ENCODE measurements around the gene TST. TPM values are rescaled to one million over a fixed set of nuclear protein-coding genes. Genes with fewer than 3 reads are reported as not detected.

TST gene
- total and polyA plus RNA-seq, 9 of the 15 experiments (the other 6 are each of a cell fraction or from before 2014, with no cell fraction given): 1.4 to 26.9 (median 12.4) TPM

DNA sequence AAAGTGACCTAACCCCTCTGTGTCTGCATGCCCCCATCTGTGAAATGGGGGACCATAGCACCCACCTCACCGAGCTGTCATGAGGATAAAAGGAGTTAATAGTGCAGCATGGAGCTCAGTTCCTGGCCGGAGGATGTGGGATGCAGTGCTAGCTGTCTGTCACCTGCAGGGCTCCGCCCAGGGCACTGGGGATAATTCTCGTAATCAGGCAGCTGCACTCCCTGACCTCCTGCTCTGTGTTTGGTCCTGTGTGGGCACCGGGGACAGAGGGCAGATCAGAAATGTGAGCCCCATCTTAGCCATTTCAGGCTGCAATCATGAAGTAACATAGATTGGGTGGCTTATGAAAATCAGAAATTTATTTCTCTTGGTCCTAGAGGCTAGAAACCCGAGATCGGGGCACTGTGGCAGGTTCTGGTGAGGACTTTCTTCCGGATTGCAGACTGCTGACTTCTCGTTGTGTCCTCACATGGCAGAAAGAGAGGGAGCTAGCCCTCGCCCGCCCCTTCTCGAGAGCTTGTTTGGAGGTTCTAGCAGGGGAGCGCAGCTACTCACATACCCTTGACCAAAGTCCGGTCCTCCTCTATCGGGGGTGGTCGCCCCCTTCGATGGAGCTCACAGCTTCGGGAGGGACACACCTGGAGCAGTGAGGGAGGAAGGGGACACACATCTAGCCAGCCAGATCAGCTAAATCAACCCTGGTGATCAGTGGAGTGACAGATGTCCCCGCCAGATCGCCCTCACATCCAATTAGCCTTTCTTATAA lies 35.5 kb upstream of the TST start:
- Histone ChIP-seq H3K79me2 (ENCODE audit: control insufficient read depth, insufficient read depth, low read length) (no peaks in the 10 kb centered on the region), H3K4me1 (replicated peaks in 1 of 2; ENCODE audit: control insufficient read depth in 2 of 2, insufficient read depth in 2 of 2, low read length in 2 of 2) (peaks cover 0 to 25% of the 10 kb centered on the region in 2 experiments; a peak in 2 of 5 replicates), H4K20me1 (replicated peaks; ENCODE audit: control insufficient read depth, insufficient read depth, low read length) (no peaks in the 10 kb centered on the region), H3K36me3 (ENCODE audit: control insufficient read depth, insufficient read depth, low read length) (no peaks in the 10 kb centered on the region), H3K9me1 (ENCODE audit: control insufficient read depth, insufficient read depth, low read length) (no peaks in the 10 kb centered on the region), H2AFZ (ENCODE audit: low read depth, low read length) (no peak overlapping the region), H3K4me3 (no peak overlapping the region), H3K27ac (ENCODE audit: extremely low read depth, low read depth, low read length) (no peak overlapping the region), H3K27me3 (ENCODE audit: control insufficient read depth in 2 of 2, insufficient read depth in 2 of 2, low read length in 2 of 2) (peaks cover 10 to 61% of the 10 kb centered on the region in 2 experiments; a peak in 4 of 5 replicates), H3K9ac (ENCODE audit: insufficient read depth in 1 of 2, low read depth in 2 of 2, low read length in 2 of 2) (no peak overlapping the region; a peak in 1 of 4 replicates), H3K9me3 (replicated peaks; ENCODE audit: control insufficient read depth, insufficient read depth, low read depth, low read length) (no peaks in the 10 kb centered on the region), H3K4me2 (ENCODE audit: insufficient read depth, low read length) (no peak overlapping the region)
- BruUV-seq (replicated peaks): no TSS peak
- no peak for DNase-seq (ENCODE audit: extremely low read depth in 1 of 4, low spot score in 3 of 4)
- intact Hi-C loops (cut with micrococcal nuclease) (no loop called here), in situ Hi-C loops (cut with MboI) (no loop called here)
- ATAC-seq: no peak
- TF ChIP-seq SETDB1 (IDR thresholded peaks at IDR 0.05; ENCODE audit: low read length) (no peak), ZFP36 (IDR thresholded peaks at IDR 0.05; ENCODE audit: low read depth, low read length, partially characterized antibody) (no peak), MCM2 (IDR thresholded peaks at IDR 0.05; ENCODE audit: low read depth) (no peak), ATF7 (IDR thresholded peaks at IDR 0.05) (no peak), CREM (IDR thresholded peaks at IDR 0.05; ENCODE audit: low read depth) (no peak)
- TF ChIP-seq, protein P1, sequence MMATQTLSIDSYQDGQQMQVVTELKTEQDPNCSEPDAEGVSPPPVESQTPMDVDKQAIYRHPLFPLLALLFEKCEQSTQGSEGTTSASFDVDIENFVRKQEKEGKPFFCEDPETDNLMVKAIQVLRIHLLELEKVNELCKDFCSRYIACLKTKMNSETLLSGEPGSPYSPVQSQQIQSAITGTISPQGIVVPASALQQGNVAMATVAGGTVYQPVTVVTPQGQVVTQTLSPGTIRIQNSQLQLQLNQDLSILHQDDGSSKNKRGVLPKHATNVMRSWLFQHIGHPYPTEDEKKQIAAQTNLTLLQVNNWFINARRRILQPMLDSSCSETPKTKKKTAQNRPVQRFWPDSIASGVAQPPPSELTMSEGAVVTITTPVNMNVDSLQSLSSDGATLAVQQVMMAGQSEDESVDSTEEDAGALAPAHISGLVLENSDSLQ (IDR thresholded peaks at IDR 0.05): peak; percentile 56
- ChIA-PET POLR2A (interaction anchor here (0.5 to 1.3 kb wide), 4 partner anchors 11 to 1283 kb away, joined by 3 to 4 read pairs (median 3); no protein-coding TSS in a partner anchor), CTCF (ENCODE audit: low intra/inter-chr PET ratio) (no interaction called here)
- FAIRE-seq: no peak
- 5% methylated on average over 18 of the region's 20 CpGs for WGBS (ENCODE audit: insufficient coverage, low coverage, missing lambda C conversion rate)

All from K562 (cell line).